GM12878 (cell line): ENCODE results near the gene C2CD4D. TPM values are rescaled to one million over a fixed set of nuclear protein-coding genes. Genes with fewer than 3 reads are reported as not detected.
A peak's percentile ranks its signal among the peaks of the same experiment; 100 is the strongest.

Experiments used
- ASH2L ChIP-seq: fragments of 300-600, 200-600 bp; sonication (generic); IDR thresholded peaks from 2 replicates; pipeline ENCODE4 v1.6.1; 2017; ENCODE audit warnings: low read depth, mild to moderate bottlenecking, borderline replicate concordance
- BRCA1 ChIP-seq: IDR thresholded peaks from 2 replicates; pipeline ENCODE4 v1.6.1; 2011; ENCODE audit warnings: low read depth, low read length, improper control_type of control experiment
- CHD1 ChIP-seq: IDR thresholded peaks from 2 replicates; pipeline ENCODE4 v1.6.1; 2012; ENCODE audit warnings: low read depth, low read length, improper control_type of control experiment
- JUND ChIP-seq: IDR thresholded peaks from 2 replicates; pipeline ENCODE4 v1.6.1; 2012; ENCODE audit warnings: low read depth, mild to moderate bottlenecking, low read length, improper control_type of control experiment, moderate library complexity
- NFIC ChIP-seq: IDR thresholded peaks from 2 replicates; pipeline ENCODE4 v1.6.1; 2012; ENCODE audit warnings: low read depth, mild to moderate bottlenecking, inconsistent platforms, low read length, moderate library complexity
- NR2C1 ChIP-seq: fragments of 450-650 bp; IDR thresholded peaks from 2 replicates; pipeline ENCODE4 v1.6.1; 2017; ENCODE audit warnings: antibody characterized with exemption, mild to moderate bottlenecking, moderate library complexity
- NR2F1 ChIP-seq: fragments of 450-650 bp; conservative IDR thresholded peaks from 2 replicates; pipeline ENCODE4 v1.6.1; 2017; ENCODE audit warnings: mild to moderate bottlenecking
- POLR2AphosphoS2 ChIP-seq: IDR thresholded peaks from 2 replicates; pipeline ENCODE4 v1.6.1; 2011; ENCODE audit warnings: low read depth, mild to moderate bottlenecking, low read length, improper control_type of control experiment, moderate library complexity
- RB1 ChIP-seq: fragments of 450-650 bp; formaldehyde crosslinking; IDR thresholded peaks from 2 replicates; pipeline ENCODE4 v1.6.1; 2017; ENCODE audit warnings: mild to moderate bottlenecking, borderline replicate concordance
- RCOR1 ChIP-seq: conservative IDR thresholded peaks from 2 replicates; pipeline ENCODE4 v1.6.1; 2012; ENCODE audit warnings: low read depth, low read length, improper control_type of control experiment
- SP1 ChIP-seq: IDR thresholded peaks from one replicate; pipeline ENCODE4 v1.6.1; 2011; ENCODE audit warnings: low read depth, low read length
- SUZ12 ChIP-seq: fragments of 200-600 bp; sonication (generic); IDR thresholded peaks from one replicate; pipeline ENCODE4 v1.6.1; 2018; ENCODE audit warnings: antibody characterized with exemption, mild to moderate bottlenecking; ENCODE audit not compliant: unreplicated experiment
- TBL1XR1 ChIP-seq: IDR thresholded peaks from 2 replicates; pipeline ENCODE4 v1.6.1; 2012; ENCODE audit warnings: low read depth, low read length, improper control_type of control experiment
- TCF7 ChIP-seq: IDR thresholded peaks from 2 replicates; pipeline ENCODE4 v1.6.1; 2014; ENCODE audit warnings: antibody characterized with exemption, borderline replicate concordance
- polyA plus RNA-seq, 11 experiments: library from polyadenylated mRNA; depleted of rRNA in 4 of 11; unstranded in 6 of 11; stranded (reverse) in 5 of 11; fragments of >200 nt; fragmentation: Nextera tagmentation in 4 of 11; fragmentation: Illumina TruSeq in 1 of 11; extraction: Ambion mirVana in 4 of 11; extraction: Trizol in 1 of 11; gene quantifications; 1 replicate in 1 of 11; 2 replicates in 10 of 11; pipeline versions ENCODE4 v1.2.1 to v1.2.3, GENCODE V29; 2011 to 2016; ENCODE audit warnings: inconsistent platforms in 2 of 11, missing spikeins in 2 of 11, low read depth in 1 of 11
- total RNA-seq, 4 experiments: library from RNA; depleted of rRNA in 3 of 4; stranded (reverse); fragments of >200 nt in 3 of 4; fragmentation: Illumina TruSeq in 1 of 4; extraction: Trizol in 1 of 4; gene quantifications; 2 replicates each; pipeline versions ENCODE4 v1.2.1 to v1.2.3, GENCODE V29; 2013 to 2021
- TF ChIP-seq, protein P1 (sequence below): fragments of 450-650 bp; IDR thresholded peaks from 2 replicates; pipeline ENCODE4 v1.6.1; 2016; ENCODE audit warnings: mild to moderate bottlenecking, moderate library complexity, borderline replicate concordance
- TF ChIP-seq, protein P2 (sequence below): fragments of 450-650 bp; IDR thresholded peaks from 2 replicates; pipeline ENCODE4 v1.6.1; 2017; ENCODE audit warnings: borderline replicate concordance
- TF ChIP-seq, protein P3 (sequence below): fragments of 450-650 bp; IDR thresholded peaks from 2 replicates; pipeline ENCODE4 v1.6.1; 2017; ENCODE audit warnings: mild to moderate bottlenecking, low read depth, inconsistent platforms; ENCODE audit not compliant: poor library complexity, severe bottlenecking
- TF ChIP-seq, protein P4 (sequence below): IDR thresholded peaks from 2 replicates; pipeline ENCODE4 v1.6.1; 2012; ENCODE audit warnings: low read depth, low read length, improper control_type of control experiment

C2CD4D gene
- total and polyA plus RNA-seq, 10 of the 15 experiments (the other 5 are each of a cell fraction or from before 2014, with no cell fraction given) = 0.03 to 0.67 (median 0.13) TPM; not detected in 4

DNA sequence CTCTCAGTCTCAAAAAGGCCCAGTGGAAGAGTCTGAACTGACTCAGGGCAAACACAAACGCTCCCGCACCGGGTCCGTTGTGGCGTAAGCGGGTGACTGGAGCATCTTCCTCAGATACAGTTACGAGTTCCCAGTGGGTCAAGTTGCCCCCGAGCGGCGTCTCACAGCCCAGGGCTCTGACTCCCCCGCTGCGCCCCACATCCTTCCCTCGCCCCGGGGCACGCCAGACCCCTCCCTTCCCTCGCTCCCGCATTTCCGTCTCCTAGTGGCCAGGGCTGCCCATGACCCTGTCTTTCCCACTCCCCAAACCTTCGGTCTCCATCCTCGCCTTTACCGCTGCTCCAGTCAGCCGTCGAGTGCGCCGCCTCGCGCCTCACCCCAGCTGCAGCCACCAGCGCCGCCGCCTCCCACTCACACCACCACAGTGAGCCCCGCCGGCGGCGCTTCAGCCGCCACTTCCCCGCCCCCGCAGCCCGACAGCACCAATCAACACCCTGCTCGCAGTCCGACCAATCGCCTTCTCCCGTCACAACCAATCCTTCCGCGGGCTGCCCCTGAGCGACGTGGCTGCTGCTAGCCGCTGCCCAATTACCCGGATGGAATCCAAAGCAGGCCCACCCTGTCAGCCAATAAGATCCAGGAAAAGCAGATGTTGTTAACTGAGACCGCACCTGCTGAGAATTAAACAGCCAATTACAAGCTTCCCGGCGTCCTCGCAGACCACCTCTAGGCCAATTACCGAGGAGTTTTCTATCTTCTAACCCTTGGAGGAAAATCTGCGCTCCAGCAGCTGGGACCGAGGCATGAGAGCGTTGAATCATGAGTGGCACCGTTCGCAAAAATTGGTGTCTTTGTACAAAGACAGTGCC lies 49.3 kb downstream of the C2CD4D start, which contains the start of gene TDRKH (continued):
- TF ChIP-seq, protein P1, sequence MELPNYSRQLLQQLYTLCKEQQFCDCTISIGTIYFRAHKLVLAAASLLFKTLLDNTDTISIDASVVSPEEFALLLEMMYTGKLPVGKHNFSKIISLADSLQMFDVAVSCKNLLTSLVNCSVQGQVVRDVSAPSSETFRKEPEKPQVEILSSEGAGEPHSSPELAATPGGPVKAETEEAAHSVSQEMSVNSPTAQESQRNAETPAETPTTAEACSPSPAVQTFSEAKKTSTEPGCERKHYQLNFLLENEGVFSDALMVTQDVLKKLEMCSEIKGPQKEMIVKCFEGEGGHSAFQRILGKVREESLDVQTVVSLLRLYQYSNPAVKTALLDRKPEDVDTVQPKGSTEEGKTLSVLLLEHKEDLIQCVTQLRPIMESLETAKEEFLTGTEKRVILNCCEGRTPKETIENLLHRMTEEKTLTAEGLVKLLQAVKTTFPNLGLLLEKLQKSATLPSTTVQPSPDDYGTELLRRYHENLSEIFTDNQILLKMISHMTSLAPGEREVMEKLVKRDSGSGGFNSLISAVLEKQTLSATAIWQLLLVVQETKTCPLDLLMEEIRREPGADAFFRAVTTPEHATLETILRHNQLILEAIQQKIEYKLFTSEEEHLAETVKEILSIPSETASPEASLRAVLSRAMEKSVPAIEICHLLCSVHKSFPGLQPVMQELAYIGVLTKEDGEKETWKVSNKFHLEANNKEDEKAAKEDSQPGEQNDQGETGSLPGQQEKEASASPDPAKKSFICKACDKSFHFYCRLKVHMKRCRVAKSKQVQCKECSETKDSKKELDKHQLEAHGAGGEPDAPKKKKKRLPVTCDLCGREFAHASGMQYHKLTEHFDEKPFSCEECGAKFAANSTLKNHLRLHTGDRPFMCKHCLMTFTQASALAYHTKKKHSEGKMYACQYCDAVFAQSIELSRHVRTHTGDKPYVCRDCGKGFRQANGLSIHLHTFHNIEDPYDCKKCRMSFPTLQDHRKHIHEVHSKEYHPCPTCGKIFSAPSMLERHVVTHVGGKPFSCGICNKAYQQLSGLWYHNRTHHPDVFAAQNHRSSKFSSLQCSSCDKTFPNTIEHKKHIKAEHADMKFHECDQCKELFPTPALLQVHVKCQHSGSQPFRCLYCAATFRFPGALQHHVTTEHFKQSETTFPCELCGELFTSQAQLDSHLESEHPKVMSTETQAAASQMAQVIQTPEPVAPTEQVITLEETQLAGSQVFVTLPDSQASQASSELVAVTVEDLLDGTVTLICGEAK = peak; percentile 48; the same call in 1 of the 2 replicates
- no peak for TF ChIP-seq SUZ12
- TF ChIP-seq POLR2AphosphoS2 = no peak
- no peak for TF ChIP-seq NFIC
- TF ChIP-seq BRCA1 = no peak
- TF ChIP-seq NR2F1 = no peak
- TF ChIP-seq CHD1 = no peak
- TF ChIP-seq ASH2L = no peak
- peak; percentile 97 for TF ChIP-seq RCOR1
- no peak for TF ChIP-seq JUND
- TF ChIP-seq, protein P2, sequence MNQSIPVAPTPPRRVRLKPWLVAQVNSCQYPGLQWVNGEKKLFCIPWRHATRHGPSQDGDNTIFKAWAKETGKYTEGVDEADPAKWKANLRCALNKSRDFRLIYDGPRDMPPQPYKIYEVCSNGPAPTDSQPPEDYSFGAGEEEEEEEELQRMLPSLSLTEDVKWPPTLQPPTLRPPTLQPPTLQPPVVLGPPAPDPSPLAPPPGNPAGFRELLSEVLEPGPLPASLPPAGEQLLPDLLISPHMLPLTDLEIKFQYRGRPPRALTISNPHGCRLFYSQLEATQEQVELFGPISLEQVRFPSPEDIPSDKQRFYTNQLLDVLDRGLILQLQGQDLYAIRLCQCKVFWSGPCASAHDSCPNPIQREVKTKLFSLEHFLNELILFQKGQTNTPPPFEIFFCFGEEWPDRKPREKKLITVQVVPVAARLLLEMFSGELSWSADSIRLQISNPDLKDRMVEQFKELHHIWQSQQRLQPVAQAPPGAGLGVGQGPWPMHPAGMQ = no peak
- TF ChIP-seq, protein P3, sequence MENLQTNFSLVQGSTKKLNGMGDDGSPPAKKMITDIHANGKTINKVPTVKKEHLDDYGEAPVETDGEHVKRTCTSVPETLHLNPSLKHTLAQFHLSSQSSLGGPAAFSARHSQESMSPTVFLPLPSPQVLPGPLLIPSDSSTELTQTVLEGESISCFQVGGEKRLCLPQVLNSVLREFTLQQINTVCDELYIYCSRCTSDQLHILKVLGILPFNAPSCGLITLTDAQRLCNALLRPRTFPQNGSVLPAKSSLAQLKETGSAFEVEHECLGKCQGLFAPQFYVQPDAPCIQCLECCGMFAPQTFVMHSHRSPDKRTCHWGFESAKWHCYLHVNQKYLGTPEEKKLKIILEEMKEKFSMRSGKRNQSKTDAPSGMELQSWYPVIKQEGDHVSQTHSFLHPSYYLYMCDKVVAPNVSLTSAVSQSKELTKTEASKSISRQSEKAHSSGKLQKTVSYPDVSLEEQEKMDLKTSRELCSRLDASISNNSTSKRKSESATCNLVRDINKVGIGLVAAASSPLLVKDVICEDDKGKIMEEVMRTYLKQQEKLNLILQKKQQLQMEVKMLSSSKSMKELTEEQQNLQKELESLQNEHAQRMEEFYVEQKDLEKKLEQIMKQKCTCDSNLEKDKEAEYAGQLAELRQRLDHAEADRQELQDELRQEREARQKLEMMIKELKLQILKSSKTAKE = peak; percentile 85
- TF ChIP-seq, protein P4, sequence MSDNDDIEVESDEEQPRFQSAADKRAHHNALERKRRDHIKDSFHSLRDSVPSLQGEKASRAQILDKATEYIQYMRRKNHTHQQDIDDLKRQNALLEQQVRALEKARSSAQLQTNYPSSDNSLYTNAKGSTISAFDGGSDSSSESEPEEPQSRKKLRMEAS = peak; percentile 93
- no peak for TF ChIP-seq TBL1XR1
- peak; percentile 100 for TF ChIP-seq SP1
- peak; percentile 74 for TF ChIP-seq RB1
- TF ChIP-seq TCF7 = no peak
- TF ChIP-seq NR2C1 = no peak
